ENCODE measurements around the gene PIK3R5. TPM values are rescaled to one million over a fixed set of nuclear protein-coding genes. Genes with fewer than 3 reads are reported as not detected.

The PIK3R5 gene
- total RNA-seq, 1 experiment from 2014 or later: 0.09 TPM

GRCh38 chr17:8979715-8980114, 14.2 kb upstream of the PIK3R5 start:
- ChIA-PET POLR2A (ENCODE audit: low non-redundant PET) (no interaction called here), CTCF (no interaction called here)
- Histone ChIP-seq H3K4me1 (ENCODE audit: insufficient read depth, low read length, poor library complexity, severe bottlenecking) (no peaks in the 10 kb centered on the region), H3K36me3 (ENCODE audit: insufficient read depth, low read length, poor library complexity, severe bottlenecking) (no peaks in the 10 kb centered on the region), H3K27me3 (replicated peaks; ENCODE audit: insufficient read depth, low read depth, low read length, poor library complexity) (no peaks in the 10 kb centered on the region), H3K4me3 (ENCODE audit: low read depth, low read length, poor library complexity, severe bottlenecking) (no peak overlapping the region), H3K27ac (ENCODE audit: low read depth, low read length, poor library complexity, severe bottlenecking) (no peak overlapping the region), H3K9me3 (ENCODE audit: low read depth, low read length, poor library complexity, severe bottlenecking) (no peaks in the 10 kb centered on the region)
- intact Hi-C loops (cut with micrococcal nuclease; ENCODE audit: unreplicated experiment): no loop called here
- BruUV-seq (replicated peaks): no TSS peak
- no peak for DNase-seq (ENCODE audit: low spot score)
- no peak for TF ChIP-seq EZH2 (IDR thresholded peaks at IDR 0.05; ENCODE audit: borderline replicate concordance, low read depth, low read length, poor library complexity, severe bottlenecking)
- TF ChIP-seq, protein P1, sequence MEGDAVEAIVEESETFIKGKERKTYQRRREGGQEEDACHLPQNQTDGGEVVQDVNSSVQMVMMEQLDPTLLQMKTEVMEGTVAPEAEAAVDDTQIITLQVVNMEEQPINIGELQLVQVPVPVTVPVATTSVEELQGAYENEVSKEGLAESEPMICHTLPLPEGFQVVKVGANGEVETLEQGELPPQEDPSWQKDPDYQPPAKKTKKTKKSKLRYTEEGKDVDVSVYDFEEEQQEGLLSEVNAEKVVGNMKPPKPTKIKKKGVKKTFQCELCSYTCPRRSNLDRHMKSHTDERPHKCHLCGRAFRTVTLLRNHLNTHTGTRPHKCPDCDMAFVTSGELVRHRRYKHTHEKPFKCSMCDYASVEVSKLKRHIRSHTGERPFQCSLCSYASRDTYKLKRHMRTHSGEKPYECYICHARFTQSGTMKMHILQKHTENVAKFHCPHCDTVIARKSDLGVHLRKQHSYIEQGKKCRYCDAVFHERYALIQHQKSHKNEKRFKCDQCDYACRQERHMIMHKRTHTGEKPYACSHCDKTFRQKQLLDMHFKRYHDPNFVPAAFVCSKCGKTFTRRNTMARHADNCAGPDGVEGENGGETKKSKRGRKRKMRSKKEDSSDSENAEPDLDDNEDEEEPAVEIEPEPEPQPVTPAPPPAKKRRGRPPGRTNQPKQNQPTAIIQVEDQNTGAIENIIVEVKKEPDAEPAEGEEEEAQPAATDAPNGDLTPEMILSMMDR (conservative IDR thresholded peaks at IDR 0.05; ENCODE audit: low read depth, low read length): no peak

GRCh38 chr17:8976638-8977037, 11.1 kb upstream of the PIK3R5 start:
- ChIA-PET POLR2A (ENCODE audit: low non-redundant PET) (no interaction called here), CTCF (no interaction called here)
- no TSS peak for BruUV-seq (replicated peaks)
- Histone ChIP-seq H3K36me3 (ENCODE audit: insufficient read depth, low read length, poor library complexity, severe bottlenecking) (no peaks in the 10 kb centered on the region), H3K4me1 (ENCODE audit: insufficient read depth, low read length, poor library complexity, severe bottlenecking) (no peaks in the 10 kb centered on the region), H3K4me3 (ENCODE audit: low read depth, low read length, poor library complexity, severe bottlenecking) (no peak overlapping the region), H3K27me3 (replicated peaks; ENCODE audit: insufficient read depth, low read depth, low read length, poor library complexity) (no peaks in the 10 kb centered on the region), H3K9me3 (ENCODE audit: low read depth, low read length, poor library complexity, severe bottlenecking) (no peaks in the 10 kb centered on the region), H3K27ac (ENCODE audit: low read depth, low read length, poor library complexity, severe bottlenecking) (no peak overlapping the region)
- no peak for DNase-seq (ENCODE audit: low spot score)
- TF ChIP-seq, protein P1 (conservative IDR thresholded peaks at IDR 0.05; ENCODE audit: low read depth, low read length): no peak
- TF ChIP-seq EZH2 (IDR thresholded peaks at IDR 0.05; ENCODE audit: borderline replicate concordance, low read depth, low read length, poor library complexity, severe bottlenecking): no peak
- intact Hi-C loops (cut with micrococcal nuclease; ENCODE audit: unreplicated experiment): no loop called here

- CTCF ChIA-PET: no interaction called here
Measured at GRCh38 chr17:8975091-8975725, 9.7 kb upstream of the PIK3R5 start.

DNA sequence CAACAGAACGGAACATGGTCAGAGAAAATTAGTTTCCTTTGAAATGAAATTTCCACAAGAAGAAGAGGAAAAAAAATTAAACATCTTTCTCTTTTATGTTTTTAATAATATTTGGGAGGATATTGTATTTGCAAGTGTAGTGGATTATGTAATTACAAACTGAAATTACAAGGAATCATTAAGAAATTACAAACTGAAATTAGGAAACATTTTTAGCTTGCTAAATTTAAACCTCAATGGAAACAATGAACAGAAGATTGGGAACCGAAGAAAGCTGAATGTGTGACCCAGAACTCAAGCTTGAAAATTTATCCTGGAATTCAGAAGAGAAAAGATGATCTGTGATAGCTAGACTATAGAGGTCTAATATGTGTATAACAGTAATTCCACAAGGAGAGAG, 4.4 kb upstream of the PIK3R5 start:
- BruUV-seq (replicated peaks): no TSS peak
- no peak overlapping the region for H3K4me3 ChIP-seq (ENCODE audit: low read depth, low read length, poor library complexity, severe bottlenecking)
- no peaks in the 10 kb centered on the region for H3K36me3 ChIP-seq (ENCODE audit: insufficient read depth, low read length, poor library complexity, severe bottlenecking)
- no peaks in the 10 kb centered on the region for H3K9me3 ChIP-seq (ENCODE audit: low read depth, low read length, poor library complexity, severe bottlenecking)
- no peak overlapping the region for H3K27ac ChIP-seq (ENCODE audit: low read depth, low read length, poor library complexity, severe bottlenecking)
- POLR2A ChIA-PET (ENCODE audit: low non-redundant PET): no interaction called here
- H3K4me1 ChIP-seq (ENCODE audit: insufficient read depth, low read length, poor library complexity, severe bottlenecking): no peaks in the 10 kb centered on the region
- TF ChIP-seq, protein P1 (conservative IDR thresholded peaks at IDR 0.05; ENCODE audit: low read depth, low read length): no peak
- DNase-seq (ENCODE audit: low spot score): no peak
- CTCF ChIA-PET: no interaction called here
- peaks cover 41% of the 10 kb centered on the region for H3K27me3 ChIP-seq (replicated peaks; ENCODE audit: insufficient read depth, low read depth, low read length, poor library complexity)
- intact Hi-C loops (cut with micrococcal nuclease; ENCODE audit: unreplicated experiment): no loop called here

More at GRCh38 chr17:8975091-8975725, 9.7 kb upstream of the PIK3R5 start:
- BruUV-seq (replicated peaks): no TSS peak
- no peaks in the 10 kb centered on the region for H3K27me3 ChIP-seq (replicated peaks; ENCODE audit: insufficient read depth, low read depth, low read length, poor library complexity)
- no peaks in the 10 kb centered on the region for H3K9me3 ChIP-seq (ENCODE audit: low read depth, low read length, poor library complexity, severe bottlenecking)
- H3K4me1 ChIP-seq (ENCODE audit: insufficient read depth, low read length, poor library complexity, severe bottlenecking): no peaks in the 10 kb centered on the region
- no peaks in the 10 kb centered on the region for H3K36me3 ChIP-seq (ENCODE audit: insufficient read depth, low read length, poor library complexity, severe bottlenecking)
- no peak overlapping the region for H3K4me3 ChIP-seq (ENCODE audit: low read depth, low read length, poor library complexity, severe bottlenecking)
- intact Hi-C loops (cut with micrococcal nuclease; ENCODE audit: unreplicated experiment): no loop called here
- no peak overlapping the region for H3K27ac ChIP-seq (ENCODE audit: low read depth, low read length, poor library complexity, severe bottlenecking)
- TF ChIP-seq EZH2 (IDR thresholded peaks at IDR 0.05; ENCODE audit: borderline replicate concordance, low read depth, low read length, poor library complexity, severe bottlenecking): no peak
- POLR2A ChIA-PET (ENCODE audit: low non-redundant PET): no interaction called here
- no peak for DNase-seq (ENCODE audit: low spot score)

Data from A673 (cell line).